Activated naive CD4-positive, alpha-beta T cell treated with Interleukin-2 at 50 U/mL for 16 hours (primary cell): ENCODE measurements around the gene PRKACA.
"Not testable (repeated sequence)": the region's sequence is repeated elsewhere in the genome, so short reads cannot be mapped to it uniquely, and the experiment has no call there.

Experiments used
- DNase-seq: peaks from one replicate; pipeline ENCODE4 v3.0.0-alpha.2; 2020

Gene PRKACA

DNA sequence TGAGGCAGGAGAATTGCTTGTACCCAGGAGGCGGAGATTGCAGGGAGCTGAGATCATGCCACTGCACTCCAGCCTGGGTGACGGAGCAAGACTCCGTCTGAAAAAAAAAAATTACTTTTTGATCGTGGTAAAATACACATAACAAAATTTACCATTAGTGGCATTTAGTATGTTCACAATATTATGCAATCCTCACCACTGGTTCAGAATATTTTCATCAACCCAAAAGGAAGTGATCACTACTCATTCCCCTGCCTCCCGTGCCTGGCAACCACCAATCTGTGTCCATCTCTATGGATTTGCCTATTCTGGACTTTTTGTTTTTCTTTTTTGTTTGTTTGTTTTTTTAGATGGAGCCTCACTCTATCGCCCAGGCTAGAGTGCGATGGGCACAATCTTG lies 54.5 kb downstream of the PRKACA start:
- no peak for DNase-seq

DNA sequence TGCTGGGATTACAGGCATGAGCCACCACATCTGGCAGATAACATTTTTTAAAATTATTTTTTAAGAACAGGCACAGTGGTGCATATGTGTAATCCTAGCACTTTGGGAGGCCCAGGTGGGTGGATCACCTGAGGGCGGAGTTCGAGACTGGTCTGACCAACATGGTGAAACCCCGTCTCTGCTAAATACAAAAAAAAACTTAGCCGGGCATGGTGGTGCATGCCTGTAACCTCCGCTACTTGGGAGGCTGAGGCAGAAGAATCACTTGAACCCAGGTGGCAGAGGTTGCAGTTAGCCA lies 55.1 kb downstream of the PRKACA start:
- DNase-seq, result no peak

DNA sequence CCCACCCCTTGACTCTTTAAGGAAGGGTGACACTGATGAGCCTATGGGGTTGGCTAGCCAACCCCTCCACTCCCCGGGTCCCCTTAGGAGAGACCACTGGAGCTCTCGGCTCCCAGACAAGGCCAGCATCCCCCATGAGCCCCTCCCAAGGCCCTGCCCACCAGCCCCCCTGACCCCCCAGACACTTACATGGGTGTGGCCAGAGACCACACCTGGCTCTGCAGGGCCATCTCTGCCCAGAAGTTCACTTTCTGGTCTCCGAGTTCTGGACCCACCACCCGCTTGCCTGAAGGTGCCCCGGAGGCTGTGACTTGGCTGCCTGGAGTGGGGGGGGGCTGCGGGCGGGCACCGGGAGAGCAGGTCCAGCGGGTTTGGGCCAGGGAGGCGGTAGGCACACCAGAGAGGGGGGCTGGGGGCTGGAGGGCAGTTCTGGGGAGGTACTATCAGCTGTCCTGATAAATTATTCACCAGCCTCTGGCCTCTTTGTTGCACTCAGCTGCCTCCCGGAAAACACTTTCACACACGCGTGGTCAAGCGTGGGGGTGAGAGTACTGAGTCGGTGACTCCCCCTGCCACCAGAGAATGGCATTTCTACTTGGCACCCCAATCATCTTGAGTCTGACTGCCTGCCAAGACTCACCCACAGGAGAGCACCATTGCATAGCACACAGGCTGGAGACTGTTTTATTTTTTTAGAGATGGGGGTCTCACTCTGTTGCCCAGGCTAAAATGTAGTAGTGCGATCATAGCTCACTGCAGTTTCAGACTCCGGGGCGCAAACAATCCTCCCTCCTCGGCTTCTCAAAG lies 55.6 kb downstream of the PRKACA start, which contains the start of gene PALM3:
Gene PALM3 (minus strand): TSS at position 326 of the 807 bp plus-strand sequence. CDS start 96 bp downstream, at position 230.
- no peak for DNase-seq

DNA sequence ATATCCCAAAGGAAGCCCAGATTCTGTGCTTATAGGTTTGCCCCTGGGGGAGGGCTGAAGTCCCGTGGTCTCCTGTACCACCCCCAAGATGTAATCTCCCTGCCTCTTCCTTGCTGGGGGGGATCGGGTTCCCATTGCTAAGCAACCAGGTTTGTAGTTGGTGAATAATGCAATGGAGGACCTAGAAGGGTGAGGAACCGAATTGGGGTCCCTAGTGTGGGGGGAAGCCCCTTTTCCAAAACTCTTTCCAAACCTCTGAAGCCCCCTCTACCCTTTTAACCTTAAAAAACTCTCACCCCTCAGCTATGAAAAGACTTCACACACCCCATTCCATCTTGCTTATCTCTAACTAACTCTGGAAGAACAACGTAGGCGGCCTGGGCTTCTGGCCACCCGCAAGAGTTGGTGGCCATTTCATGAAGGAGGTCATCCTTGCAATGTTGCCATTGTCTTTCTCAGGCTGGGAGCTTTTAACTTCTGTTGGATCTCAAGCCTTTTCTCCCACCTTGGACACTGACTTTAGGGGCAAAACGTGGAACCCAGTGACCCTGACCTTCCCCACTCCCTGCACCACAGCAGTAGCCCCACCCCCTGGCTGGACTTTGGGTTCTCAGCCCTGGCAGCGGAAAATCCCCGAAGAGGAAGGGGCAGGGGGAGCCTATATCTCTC lies 56.3 kb downstream of the PRKACA start:
- DNase-seq, result no peak

DNA sequence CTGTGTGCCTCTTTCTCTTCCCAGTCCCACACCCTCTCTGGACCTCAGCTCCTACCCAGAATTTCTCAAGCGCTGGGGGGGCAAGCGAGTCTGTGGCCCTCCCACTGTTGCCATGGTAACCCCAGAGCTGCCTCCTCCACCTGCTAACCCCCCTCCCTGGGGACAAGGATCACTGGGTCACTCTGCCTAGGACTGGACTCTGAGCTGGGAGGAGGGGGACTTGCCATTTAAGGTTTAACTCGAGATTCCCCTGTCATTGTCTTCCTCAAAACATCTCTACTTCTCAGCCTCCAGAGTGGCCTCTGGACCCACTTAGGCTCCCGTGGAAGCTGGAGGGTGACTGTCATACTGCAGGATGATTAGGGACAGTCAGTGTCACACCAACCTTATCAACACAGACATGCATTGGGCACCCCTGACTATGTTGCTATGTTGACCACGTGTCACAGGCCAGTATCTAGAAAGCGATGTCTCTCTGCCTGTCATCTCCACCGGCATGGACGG lies 57.9 kb downstream of the PRKACA start:
- DNase-seq, result no peak

DNA sequence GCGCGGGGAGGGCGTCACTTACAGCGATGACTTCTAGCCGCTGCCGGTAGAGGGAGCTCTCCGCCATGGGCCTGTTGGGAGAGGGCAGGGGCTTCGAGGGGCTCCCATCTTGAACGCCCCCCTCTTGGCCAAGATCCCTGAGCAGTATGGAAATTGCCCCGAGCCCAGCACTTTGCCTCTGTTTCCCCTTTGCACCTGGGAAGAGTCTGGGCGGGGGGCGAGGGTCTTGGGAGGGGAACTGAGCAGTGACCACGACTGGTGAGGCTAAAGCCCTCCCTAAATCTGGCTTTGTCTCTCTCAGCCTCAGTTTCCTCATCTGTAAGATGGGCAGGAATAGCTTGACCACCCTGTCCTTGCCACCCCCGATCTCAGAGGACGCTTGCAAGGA lies 58.5 kb downstream of the PRKACA start:
- peak; percentile 56 for DNase-seq

DNA sequence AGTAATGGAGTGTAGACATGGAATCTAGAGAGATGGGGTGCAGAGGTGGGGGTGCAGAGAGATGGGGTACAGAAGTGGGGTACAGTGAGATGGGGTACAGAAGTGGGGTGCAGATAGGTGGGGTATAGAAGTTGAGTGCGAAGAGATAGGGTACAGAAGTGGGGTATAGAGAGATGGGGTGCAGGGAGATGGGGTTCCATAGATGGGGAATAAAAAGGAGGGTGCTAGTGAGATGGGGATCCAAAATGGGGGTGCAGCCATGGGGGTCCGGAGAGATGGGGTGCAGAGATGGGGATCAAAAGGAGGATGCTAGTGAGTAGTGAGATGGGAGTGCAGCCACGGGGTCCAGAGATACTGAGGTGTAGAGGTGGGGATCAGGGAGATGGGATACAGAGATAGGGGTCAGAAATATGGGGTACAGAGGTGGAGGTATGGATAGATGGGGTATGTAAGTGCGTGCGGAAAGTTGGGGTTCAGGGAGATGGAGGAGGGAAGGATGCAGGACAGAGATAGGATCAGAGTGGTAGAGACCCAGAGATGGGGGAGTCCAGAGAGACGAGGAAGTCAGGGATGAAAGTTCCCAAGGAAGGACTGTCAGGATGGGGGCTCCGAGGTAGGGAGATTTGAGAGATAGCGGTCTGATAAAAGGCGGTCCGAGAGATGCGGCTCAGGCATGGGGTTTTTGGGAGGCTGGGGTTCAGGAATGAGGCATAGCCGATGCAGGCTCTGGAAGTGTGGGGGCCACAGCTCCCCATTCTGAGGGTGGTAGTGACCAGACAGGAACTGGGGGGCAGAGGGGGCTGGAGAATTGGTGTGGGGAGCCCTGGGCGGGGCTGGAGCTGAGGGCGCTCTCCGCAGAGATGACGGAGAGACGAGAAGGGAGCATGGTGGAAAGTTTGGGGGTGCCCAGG lies 59.1 kb downstream of the PRKACA start:
- DNase-seq, result no peak

DNA sequence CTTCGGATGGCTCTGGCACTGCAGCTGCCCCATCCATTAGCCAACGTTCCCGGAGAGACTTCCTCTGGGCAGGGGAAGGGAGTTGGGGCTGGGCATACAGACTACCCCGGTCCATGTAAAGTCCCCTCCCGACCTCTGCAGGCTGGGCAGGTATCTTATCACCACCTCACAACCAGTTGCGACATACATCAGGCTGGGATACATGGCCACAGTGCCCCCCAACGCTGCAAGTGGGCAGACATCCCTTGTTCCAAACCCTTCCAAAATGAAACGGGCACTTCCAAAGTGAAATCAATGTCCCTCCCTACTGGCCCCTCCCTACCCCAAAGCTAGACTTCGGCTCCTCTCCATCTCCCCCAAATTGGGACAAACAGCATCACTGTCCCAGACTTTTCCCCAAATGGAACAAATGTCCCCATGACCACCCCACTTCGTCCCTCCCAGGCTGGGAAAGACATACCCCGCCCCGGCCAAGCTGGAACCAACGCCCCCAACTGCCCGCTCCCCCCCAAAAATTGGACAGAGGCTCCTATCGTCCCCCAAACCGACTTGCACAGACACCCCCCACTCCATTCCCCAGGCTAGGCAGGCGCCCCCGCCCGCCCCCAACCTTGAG lies 60.7 kb downstream of the PRKACA start:
- DNase-seq, result no peak

DNA sequence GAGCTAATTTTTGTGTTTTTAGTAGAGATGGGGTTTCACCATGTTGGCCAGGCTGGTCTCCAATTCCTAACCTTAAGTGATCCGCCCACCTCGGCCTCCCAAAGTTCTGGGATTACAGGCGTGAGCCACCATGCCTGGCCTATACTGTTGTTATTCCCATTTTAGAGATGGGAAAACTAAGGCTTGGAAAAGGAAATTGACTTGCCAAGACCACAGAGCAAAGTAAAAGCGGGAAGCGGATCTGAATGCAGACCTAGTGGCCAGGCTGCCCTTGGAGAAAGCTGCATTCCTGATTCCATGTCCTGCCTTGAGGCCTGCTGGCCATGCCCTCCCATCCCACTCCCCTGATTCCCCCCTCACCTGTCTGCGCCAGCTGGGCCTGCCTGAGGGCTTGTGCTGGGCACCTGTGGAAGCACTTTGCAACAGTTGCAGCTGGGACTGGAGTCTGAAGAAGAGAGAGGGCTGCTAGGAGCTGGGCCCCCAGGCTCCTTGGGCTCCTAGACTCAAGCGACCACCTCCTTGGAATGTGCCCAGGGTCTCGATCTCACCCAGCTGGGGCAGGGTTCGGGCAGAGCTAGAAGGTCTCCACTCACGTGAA lies 61.4 kb downstream of the PRKACA start:
- no peak for DNase-seq

DNA sequence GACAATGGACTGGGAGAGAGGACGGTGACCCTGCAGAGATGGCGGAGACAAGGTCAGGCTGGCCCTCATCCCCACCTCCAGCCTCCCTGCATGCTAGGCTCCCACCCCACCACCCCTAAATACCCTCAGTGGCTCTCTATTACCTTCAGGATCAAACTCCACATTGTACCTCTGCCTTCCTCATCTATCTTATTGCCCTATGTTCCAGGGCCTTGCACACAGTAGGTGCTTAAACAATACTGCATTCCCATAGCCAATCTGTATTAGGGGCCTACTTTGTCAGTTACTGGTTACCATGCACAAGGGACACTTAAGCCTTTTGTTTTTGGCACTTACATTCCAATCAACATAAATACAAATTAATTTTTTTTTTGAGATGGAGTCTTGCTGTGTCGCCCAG lies 62.2 kb downstream of the PRKACA start:
- no peak for DNase-seq

DNA sequence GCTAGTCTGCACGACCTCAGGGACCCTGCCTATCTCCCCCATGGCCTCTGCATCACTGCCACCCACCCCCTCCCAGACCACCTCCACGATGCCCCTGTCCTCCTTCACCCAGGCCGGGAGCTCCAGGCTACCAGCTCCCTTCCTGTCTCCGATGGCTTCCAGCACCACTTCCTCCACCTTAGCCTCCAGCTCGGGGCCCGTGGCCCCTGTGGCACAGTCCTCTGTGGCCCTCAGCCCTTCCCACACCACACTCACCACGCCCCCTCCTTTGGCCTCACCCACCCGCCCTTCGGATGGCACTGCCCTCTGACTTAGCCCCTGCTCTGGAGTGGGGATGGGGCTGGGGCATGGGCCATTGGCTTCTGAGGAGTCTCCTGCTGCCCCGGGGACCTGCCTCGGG lies 62.8 kb downstream of the PRKACA start:
- DNase-seq, result no peak

DNA sequence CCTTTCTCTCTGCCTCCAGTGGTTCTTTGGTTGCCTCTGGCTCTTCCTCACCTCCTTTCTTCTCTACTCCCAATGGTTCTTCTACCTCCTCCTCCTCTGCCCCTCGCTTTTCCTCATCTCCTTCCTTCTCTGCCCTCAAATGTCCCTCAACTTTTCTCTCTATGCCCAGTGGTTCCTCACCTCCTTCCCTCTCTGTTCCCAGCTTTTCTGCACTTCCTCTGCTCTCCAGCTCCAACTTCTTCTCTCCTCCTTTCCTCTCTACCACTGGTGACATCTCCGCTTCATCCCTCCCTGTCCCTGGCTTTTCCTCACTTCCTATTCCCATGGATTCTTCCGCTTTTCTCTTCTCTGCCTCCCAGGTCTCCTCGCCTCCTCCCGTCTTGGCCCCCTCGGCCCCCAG lies 63.5 kb downstream of the PRKACA start:
- DNase-seq, result no peak

DNA sequence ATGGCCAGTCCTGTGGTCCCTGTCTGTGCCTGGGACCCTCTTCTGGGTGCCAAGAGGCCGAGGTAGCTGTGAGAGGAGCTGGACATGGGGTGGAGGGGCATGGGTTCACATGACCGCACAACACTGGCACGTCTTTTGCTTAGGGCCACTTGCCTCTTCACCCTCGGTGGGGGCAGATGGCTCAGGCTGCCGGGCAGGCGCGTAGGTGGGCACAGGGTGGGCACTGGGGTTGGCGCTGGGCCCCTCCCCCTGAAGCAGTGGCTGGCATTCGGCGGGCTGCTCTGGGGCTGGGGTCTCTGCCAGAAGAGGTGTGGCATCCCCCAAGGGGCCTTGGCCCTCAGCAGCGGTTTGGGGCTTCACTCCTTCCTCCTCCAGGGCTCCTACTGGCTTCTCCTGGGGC lies 64.1 kb downstream of the PRKACA start:
- no peak for DNase-seq

DNA sequence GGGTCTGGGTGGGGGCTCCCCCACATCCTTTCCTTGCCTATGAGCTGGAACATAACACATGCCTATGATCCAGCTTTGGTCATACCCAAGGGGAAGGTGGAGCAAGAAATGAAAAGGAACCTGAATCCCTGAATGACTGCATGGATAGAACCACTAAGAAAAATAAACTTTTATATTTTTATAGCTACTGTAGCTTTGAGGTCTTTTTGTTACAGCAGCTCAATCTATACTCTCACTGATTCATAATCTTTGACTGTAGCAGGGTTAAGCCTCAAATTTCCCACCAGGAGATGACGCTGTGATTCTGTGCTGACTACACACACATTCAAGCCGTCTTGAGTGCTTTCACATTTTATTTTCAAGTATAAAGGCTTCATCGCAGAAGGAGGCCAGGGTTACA lies 64.5 kb downstream of the PRKACA start:
- no peak for DNase-seq

DNA sequence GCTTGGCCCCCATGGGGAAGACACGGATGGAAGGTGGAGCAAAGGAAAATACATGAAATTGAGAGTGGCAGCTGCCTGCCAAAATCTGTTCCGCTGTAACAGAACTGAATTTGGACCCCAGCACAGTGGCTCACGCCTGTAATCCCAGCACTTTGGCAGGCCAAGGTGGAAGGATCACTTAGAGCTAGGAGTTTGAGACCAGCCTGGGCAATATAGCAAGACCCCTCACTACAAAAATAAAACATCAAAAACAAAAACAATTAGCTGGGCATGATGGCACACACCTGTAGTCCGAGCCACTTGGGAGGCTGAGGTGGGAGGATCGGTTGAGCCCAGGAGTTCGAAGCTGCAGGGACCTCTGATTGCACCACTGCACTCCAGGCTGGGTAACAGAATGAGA lies 65.1 kb downstream of the PRKACA start:
- DNase-seq, result no peak

DNA sequence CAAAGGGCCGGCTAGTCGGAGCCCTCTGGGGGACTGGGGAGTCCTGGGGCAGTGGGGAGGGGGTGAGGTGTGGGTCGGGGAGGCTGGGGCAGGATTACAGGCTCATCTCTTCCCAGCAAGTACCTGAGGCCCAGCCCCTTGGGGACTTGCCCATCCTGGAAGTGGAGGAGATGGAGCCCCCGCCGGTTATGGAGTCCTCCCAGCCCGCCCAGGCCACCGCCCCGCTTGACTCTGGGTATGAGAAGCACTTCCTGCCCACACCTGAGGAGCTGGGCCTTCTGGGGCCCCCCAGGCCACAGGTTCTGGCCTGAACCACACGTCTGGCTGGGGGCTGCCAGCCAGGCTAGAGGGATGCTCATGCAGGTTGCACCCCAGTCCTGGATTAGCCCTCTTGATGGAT lies 65.6 kb downstream of the PRKACA start:
- no peak for DNase-seq

DNA sequence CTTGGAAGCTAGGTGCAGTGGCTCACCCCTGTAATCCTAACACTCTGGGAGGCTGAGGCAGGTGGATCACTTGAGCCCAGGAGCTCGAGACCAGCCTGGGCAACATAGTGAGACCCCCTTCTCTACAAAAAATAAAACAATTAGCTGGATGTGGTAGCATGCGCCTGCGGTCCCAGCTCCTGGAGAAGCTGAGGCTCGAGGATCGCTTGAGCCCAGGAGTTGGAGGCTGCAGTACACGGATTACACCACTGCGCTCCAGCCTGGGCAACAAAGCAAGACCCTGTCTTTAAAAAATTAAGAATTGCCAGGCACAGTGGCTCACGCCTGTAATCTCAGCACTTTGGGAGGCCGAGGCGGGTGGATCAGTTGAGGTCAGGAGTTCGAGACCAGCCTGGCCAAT lies 66.6 kb downstream of the PRKACA start:
- not testable (repeated sequence) for DNase-seq

DNA sequence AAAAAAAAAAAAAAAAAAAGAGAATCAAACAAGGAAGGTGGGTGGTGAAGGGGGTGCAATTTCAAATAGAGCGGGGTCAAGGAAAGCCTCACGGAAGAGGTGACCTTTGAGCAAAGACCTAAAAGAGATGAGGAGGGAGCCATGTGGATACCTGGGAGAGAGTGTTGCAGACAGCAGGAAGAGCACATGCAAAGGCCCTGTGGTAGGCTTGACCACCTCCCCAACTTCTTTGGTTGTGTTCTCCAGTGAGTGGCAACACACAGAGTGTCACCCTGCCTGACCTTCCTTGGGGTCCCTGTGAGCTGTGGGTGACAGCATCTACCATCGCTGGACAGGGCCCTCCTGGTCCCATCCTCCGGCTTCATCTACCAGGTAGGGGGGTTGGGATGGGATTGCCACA lies 67.0 kb downstream of the PRKACA start:
- DNase-seq, result no peak

DNA sequence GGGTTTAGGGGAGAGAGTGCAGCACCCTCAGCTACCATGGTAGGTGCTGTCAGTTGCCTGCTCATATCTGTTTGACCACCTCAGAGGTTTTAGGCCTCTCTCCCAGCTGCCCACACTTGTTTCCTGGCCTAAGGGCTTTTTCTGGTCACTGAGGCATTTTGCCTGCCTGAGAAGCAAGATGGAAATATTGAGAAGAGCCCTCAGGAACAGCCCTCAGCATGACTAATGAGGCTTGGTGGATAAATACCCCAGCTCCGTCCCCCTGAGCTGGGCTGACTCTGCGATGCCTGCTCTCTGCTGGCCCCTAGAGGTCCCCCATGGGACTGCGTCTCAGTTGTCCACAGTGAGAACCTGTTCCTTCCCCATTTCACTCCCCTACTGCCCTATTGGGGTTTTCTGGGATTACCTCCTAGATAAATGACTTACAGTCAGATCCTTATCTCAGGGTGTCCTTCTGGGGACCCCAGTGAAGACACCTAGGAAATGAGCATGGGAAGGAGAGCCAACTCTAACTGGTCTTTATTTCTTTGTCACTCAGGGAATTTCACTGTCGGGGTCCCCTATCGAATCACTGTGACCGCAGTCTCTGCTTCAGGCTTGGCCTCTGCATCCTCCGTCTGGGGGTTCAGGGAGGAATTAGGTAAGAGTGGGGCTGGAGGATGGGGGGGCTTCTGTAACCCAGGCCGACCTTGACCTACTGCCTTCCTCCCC lies 69.0 kb downstream of the PRKACA start:
- DNase-seq, result peak; percentile 80

DNA sequence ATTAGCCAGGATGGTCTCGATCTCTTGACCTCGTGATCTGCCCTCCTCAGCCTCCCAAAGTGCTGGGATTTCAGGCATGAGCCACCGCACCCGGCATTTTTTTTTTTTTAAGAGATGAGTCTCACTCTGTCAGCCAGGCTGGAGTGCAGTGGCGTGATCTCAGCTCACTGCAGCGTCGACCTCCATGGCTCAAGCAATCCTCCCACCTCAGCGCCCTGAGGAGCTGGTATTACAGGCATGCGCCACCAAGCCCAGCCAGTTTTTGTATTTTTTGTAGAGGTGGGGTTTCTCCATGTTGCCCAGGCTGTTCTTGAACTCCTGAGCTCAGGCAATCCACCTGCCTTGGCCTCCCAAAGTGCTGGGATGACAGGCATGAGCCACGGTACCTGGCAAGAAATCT lies 69.7 kb downstream of the PRKACA start:
- not testable (repeated sequence) for DNase-seq

DNA sequence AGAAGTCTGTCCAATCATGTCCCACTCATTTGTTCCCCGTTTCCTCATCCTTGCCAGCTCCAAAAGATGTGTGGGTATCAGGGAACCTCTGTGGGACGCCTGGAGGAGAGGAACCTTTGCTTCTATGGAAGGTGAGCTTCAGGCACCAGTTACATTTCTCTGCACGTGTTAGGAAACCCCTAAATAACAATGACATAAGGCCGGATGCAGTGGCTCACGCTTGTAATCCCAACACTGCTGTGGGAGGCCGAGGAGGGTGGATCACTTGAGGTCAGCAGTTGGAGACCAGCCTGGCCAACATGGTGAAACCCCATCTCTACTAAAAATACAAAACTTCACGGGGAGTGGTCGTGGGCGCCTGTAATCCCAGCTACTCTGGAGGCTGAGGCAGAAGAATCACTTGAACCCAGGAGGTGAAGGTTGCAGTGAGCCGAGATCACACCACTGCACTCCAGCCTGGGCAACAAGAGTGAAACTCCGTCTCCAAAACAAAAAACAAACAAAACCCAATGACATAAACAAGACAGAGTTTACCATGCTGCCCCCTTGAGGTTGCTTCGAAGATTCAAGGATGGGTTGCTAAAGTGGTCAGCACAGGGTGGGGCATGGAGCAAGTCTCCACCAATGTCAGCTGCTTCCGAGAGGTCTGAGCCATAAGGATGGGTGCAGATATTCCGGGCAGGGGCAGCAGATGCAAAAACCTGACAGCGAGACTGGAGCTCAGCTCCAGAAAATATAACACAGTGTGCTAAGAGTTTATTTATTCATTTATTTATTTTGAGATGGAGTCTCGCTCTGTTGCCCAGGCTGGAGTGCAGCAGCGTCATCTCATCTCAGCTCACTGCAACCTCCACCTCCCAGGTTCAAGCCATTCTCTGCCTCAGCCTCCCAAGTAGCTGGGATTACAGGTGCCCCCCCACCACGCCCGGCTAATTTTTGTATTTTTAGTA lies 74.6 kb downstream of the PRKACA start:
- peak; percentile 23 for DNase-seq
